ENCODE data around the gene AP1S1. TPM values are rescaled to one million over a fixed set of nuclear protein-coding genes. Genes with fewer than 3 reads are reported as not detected.

AP1S1 gene
- total and polyA plus RNA-seq, 2 of the 13 experiments (the other 11 are each of a cell fraction or from before 2014, with no cell fraction given): 57.5 to 68.1 TPM

GRCh38 chr7:101164071-101164840 lies 10.0 kb downstream of the AP1S1 start (continued):
- TF ChIP-seq ARNT2 (CRISPR knock-in tag; IDR thresholded peaks at IDR 0.05; ENCODE audit: low read depth) (0 out of 2 replicates have a peak, but pooled peaks have one; percentile 18), EHMT2 (IDR thresholded peaks at IDR 0.05; ENCODE audit: borderline replicate concordance, low read depth, low read length) (0 out of 2 replicates have a peak, but pooled peaks have one; percentile 77), TCF7L2 (IDR thresholded peaks at IDR 0.05; ENCODE audit: low read depth, low read length) (no peak), RFXANK (CRISPR knock-in tag; IDR thresholded peaks at IDR 0.05) (no peak), RARA (CRISPR knock-in tag; IDR thresholded peaks at IDR 0.05) (peak; percentile 5; the same call in 1 of the 2 replicates), UBTF (CRISPR knock-in tag; IDR thresholded peaks at IDR 0.05) (peak; percentile 31; the same call in 1 of the 2 replicates), XRCC5 (optimal IDR thresholded peaks at IDR 0.05; ENCODE audit: low read length) (peak; percentile 19), IKZF1 (IDR thresholded peaks at IDR 0.05) (no peak), REPIN1 (CRISPR knock-in tag; IDR thresholded peaks at IDR 0.05; ENCODE audit: borderline replicate concordance, low read depth) (no peak), SOX6 (IDR thresholded peaks at IDR 0.05) (no peak), SOX6 (CRISPR knock-in tag; IDR thresholded peaks at IDR 0.05) (no peak), GABPB1 (CRISPR knock-in tag; IDR thresholded peaks at IDR 0.05) (peak; percentile 30; the same call in 1 of the 2 replicates), THAP11 (CRISPR knock-in tag; IDR thresholded peaks at IDR 0.05) (0 out of 2 replicates have a peak, but pooled peaks have one; percentile 28), ARHGAP35 (CRISPR knock-in tag; IDR thresholded peaks at IDR 0.05; ENCODE audit: borderline replicate concordance) (no peak), ZNF678 (CRISPR knock-in tag; IDR thresholded peaks at IDR 0.05) (0 out of 2 replicates have a peak, but pooled peaks have one; percentile 60), ZNF224 (CRISPR knock-in tag; IDR thresholded peaks at IDR 0.05) (no peak), ATF4 (CRISPR knock-in tag; IDR thresholded peaks at IDR 0.05) (no peak), KAT2B (IDR thresholded peaks at IDR 0.05; ENCODE audit: borderline replicate concordance, low read depth, low read length) (no peak), NFYB (CRISPR knock-in tag; IDR thresholded peaks at IDR 0.05) (no peak), ZNF17 (CRISPR knock-in tag; IDR thresholded peaks at IDR 0.05) (no peak)
- TF ChIP-seq, protein P1, sequence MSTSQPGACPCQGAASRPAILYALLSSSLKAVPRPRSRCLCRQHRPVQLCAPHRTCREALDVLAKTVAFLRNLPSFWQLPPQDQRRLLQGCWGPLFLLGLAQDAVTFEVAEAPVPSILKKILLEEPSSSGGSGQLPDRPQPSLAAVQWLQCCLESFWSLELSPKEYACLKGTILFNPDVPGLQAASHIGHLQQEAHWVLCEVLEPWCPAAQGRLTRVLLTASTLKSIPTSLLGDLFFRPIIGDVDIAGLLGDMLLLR (CRISPR knock-in tag; IDR thresholded peaks at IDR 0.05): peak; percentile 38; the same call in 1 of the 2 replicates
- TF ChIP-seq, protein P2, sequence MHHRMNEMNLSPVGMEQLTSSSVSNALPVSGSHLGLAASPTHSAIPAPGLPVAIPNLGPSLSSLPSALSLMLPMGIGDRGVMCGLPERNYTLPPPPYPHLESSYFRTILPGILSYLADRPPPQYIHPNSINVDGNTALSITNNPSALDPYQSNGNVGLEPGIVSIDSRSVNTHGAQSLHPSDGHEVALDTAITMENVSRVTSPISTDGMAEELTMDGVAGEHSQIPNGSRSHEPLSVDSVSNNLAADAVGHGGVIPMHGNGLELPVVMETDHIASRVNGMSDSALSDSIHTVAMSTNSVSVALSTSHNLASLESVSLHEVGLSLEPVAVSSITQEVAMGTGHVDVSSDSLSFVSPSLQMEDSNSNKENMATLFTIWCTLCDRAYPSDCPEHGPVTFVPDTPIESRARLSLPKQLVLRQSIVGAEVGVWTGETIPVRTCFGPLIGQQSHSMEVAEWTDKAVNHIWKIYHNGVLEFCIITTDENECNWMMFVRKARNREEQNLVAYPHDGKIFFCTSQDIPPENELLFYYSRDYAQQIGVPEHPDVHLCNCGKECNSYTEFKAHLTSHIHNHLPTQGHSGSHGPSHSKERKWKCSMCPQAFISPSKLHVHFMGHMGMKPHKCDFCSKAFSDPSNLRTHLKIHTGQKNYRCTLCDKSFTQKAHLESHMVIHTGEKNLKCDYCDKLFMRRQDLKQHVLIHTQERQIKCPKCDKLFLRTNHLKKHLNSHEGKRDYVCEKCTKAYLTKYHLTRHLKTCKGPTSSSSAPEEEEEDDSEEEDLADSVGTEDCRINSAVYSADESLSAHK (CRISPR knock-in tag; IDR thresholded peaks at IDR 0.05; ENCODE audit: borderline replicate concordance): no peak

Data from HepG2 (cell line).